D721Med (cell line): ENCODE results near the gene DLGAP1.

Experiments used
- DNase-seq: peaks from one replicate; pipeline ENCODE4 v3.0.0; 2011; ENCODE audit warnings: low spot score; ENCODE audit not compliant: insufficient read length
- FAIRE-seq: peaks from 2 replicates; lab custom pipeline; 2011; peaks lifted over from hg19 to GRCh38; lab: Jason Lieb, UNC
- TF ChIP-seq, protein P1 (sequence below): IDR thresholded peaks from 2 replicates; pipeline ENCODE4 v1.5.1; 2012; ENCODE audit warnings: mild to moderate bottlenecking, control low read depth; ENCODE audit not compliant: insufficient read depth; ENCODE audit errors: missing control alignments

Gene DLGAP1

DNA sequence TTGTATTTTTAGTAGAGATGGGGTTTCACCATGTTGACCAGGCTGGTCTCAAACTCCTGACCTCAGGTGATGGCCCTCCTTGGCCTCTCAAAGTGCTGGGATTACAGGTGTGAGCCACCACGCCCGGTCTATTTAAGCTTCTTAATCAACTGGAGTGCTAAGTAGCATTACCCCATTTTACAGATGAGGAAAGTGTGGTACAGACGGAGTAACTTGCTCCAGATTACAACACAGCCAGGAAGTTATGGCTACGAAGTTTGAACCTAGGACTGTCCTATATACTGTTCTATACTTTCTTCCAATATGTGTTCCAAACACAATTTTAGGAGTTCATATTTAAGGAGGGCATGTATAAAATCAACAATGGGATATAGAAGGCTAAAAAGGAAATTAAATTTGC lies 807.5 kb downstream of the DLGAP1 start:
- no peak for FAIRE-seq
- DNase-seq, result no peak
- TF ChIP-seq, protein P1, sequence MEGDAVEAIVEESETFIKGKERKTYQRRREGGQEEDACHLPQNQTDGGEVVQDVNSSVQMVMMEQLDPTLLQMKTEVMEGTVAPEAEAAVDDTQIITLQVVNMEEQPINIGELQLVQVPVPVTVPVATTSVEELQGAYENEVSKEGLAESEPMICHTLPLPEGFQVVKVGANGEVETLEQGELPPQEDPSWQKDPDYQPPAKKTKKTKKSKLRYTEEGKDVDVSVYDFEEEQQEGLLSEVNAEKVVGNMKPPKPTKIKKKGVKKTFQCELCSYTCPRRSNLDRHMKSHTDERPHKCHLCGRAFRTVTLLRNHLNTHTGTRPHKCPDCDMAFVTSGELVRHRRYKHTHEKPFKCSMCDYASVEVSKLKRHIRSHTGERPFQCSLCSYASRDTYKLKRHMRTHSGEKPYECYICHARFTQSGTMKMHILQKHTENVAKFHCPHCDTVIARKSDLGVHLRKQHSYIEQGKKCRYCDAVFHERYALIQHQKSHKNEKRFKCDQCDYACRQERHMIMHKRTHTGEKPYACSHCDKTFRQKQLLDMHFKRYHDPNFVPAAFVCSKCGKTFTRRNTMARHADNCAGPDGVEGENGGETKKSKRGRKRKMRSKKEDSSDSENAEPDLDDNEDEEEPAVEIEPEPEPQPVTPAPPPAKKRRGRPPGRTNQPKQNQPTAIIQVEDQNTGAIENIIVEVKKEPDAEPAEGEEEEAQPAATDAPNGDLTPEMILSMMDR, result no peak

DNA sequence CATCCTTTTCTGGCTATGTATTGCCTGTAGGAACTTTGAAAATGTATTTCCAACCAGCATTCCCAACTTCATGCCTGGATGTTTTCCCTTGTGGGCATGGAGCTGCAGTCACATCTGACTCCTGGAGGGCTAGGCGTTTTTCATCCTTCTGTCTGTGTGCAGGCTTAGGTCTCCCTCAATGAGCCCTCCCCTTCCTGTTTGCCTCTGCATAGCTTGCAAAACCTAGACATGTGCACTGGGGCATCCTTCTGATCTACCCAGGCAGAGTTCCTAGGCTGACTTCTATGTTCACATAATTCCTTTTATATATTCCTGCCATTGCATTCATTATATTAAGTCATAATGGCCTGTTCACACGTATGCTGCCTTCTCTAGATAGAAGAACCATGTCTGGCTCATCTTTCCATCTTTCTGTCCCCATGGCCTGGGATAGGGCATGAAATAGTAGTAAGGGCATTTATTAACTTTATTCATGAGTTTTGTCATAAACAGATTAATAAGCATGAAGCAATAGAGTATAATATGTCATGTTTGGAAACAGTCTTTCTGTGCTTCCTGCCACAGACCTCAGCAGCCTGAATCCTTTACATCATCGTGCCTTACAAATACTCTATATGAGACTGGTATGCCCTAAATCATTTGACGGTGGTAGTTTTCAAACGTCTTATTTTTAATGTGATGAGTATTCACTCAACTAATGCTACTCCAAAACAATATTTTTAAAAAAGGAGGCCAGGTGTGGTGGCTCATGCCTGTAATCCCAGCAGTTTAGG lies 809.5 kb downstream of the DLGAP1 start:
- TF ChIP-seq, protein P1, result no peak
- FAIRE-seq (no peak), DNase-seq (no peak)

DNA sequence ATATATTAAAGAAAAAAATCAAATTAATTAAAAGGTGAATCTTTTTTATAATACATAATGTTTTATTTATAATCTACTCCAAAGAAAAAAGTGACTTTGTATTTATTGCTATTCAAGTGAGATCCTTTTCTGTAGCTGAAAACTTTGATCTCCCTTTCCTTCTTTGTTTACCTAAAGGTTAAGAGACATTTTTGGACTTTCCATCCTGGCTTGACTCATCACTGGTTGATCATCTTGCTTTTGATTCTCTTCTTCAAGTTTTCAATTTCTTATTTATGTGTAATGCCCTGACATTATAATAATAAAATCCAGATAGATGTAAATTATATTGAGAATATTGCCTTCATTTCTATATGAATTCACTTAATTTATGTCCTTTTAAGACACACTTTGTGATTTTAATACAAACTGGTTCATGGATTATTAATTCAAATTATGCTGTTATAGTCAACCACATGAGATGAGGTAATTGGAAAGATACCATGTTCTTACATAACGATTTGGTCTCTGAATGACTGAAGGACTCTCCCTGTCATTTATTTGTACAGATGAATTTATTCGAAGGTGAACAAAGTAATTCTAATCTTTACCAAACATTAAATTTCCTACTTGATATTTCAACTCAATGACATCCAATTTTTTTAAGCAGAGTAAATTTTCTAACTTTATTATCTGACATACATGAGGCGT lies 820.7 kb downstream of the DLGAP1 start:
- TF ChIP-seq, protein P1, result no peak
- DNase-seq, result no peak
- FAIRE-seq, result no peak

DNA sequence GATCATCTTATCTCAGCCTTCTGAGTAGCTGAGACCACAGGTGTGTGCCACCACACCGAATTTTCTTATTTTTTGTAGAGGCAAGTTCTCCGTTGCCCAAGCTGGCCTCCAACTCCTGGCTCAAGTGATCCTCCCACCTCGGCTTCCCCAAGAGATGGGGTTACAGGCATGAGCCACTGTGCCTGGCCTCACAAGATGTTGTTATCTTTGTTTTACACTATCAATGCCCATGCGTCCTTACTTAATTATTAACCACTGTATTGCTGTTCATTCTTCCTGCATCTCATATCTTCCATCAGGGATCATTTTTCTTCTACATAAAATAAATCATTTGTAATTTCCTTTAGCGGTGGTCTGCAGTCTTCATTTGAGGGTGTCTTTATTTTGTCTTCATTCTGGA lies 823.2 kb downstream of the DLGAP1 start:
- TF ChIP-seq, protein P1, result no peak
- FAIRE-seq (no peak), DNase-seq (no peak)

DNA sequence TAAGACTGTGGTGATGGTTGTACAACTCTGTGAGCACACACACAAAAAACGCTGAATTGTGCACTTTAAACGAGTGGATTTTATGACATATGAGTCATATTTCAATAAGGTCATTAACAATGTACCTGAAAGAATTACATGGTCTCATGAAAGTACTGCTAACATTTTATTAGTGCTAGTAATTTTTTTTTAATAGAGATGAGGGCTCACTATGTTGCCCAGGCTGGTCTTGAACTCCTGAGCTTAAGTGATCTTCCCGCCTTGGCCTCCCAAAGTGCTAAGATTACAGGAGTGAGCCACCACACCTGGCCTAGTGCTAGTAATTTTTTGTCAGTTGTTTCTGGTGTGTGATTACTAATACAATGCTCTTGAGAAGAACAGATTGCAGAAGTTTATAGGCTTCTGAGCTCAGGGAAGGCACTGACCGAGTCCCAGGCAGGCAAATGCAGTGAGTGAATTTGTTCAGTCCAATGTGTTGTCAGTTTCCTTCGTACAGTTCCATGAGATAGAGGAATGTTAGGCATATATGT lies 828.1 kb downstream of the DLGAP1 start:
- TF ChIP-seq, protein P1, result no peak
- DNase-seq (no peak), FAIRE-seq (no peak)

DNA sequence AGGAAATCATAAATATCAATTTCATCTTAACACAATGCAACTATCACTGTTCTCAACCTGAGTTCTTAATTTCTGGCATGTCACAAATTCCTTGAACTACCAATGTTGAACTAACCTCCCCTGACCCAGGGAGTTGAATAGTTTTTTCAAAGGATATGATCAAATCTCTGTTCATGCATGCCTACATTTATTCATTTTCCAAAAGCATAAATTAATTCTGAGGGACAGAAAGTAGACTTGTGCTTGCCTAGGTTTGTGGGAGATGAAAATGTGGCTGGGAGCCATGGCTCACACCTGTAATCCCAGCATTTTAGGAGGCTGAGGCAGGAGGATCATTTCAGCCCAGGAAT lies 829.4 kb downstream of the DLGAP1 start:
- TF ChIP-seq, protein P1, result no peak
- DNase-seq (no peak), FAIRE-seq (no peak)
